HG03025 (cell line): ENCODE data around the gene AKAP9.
"Not testable (repeated sequence)": the region's sequence is repeated elsewhere in the genome, so short reads cannot be mapped to it uniquely, and the experiment has no call there.

Experiments
- ATAC-seq: cut with Tn5 transposase; IDR thresholded peaks from one replicate; pipeline ENCODE4 v1.9.1; 2021; ENCODE audit warnings: mild to moderate bottlenecking, moderate library complexity; ENCODE audit not compliant: unreplicated experiment, low FRiP score

AKAP9 gene

GRCh38 chr7:91944970-91945369 lies 4.3 kb downstream of the AKAP9 start:
- not testable (repeated sequence) for ATAC-seq

GRCh38 chr7:91945476-91945875 lies 4.8 kb downstream of the AKAP9 start:
- no peak for ATAC-seq

- no peak for ATAC-seq
Measured at GRCh38 chr7:91946549-91946948, 5.9 kb downstream of the AKAP9 start.

GRCh38 chr7:91947948-91948347 lies 7.3 kb downstream of the AKAP9 start:
- no peak for ATAC-seq

- no peak for ATAC-seq
Measured at GRCh38 chr7:91949221-91950009, 8.8 kb downstream of the AKAP9 start.

GRCh38 chr7:91953618-91954017 lies 13.0 kb downstream of the AKAP9 start:
- no peak for ATAC-seq

- not testable (repeated sequence) for ATAC-seq
Measured at GRCh38 chr7:91956464-91956863, 15.8 kb downstream of the AKAP9 start.

- ATAC-seq = no peak
Measured at GRCh38 chr7:91957232-91957631, 16.6 kb downstream of the AKAP9 start.

GRCh38 chr7:91957823-91958222 lies 17.2 kb downstream of the AKAP9 start:
- no peak for ATAC-seq

- no peak for ATAC-seq
Measured at GRCh38 chr7:91959023-91959422, 18.4 kb downstream of the AKAP9 start.

- no peak for ATAC-seq
Measured at GRCh38 chr7:91961816-91962215, 21.2 kb downstream of the AKAP9 start.

GRCh38 chr7:91962419-91962818 lies 21.8 kb downstream of the AKAP9 start:
- no peak for ATAC-seq

GRCh38 chr7:91967513-91967912 lies 26.9 kb downstream of the AKAP9 start:
- ATAC-seq = not testable (repeated sequence)

- no peak for ATAC-seq
Measured at GRCh38 chr7:91973639-91974038, 33.0 kb downstream of the AKAP9 start.

- ATAC-seq = no peak
Measured at GRCh38 chr7:91974066-91974465, 33.4 kb downstream of the AKAP9 start.

GRCh38 chr7:91976743-91977142 lies 36.1 kb downstream of the AKAP9 start:
- ATAC-seq = no peak

- ATAC-seq = no peak
Measured at GRCh38 chr7:91979590-91979989, 38.9 kb downstream of the AKAP9 start.

- ATAC-seq = not testable (repeated sequence)
Measured at GRCh38 chr7:91982352-91982751, 41.7 kb downstream of the AKAP9 start.

- no peak for ATAC-seq
Measured at GRCh38 chr7:91988213-91988612, 47.6 kb downstream of the AKAP9 start.

GRCh38 chr7:91993976-91994375 lies 53.3 kb downstream of the AKAP9 start:
- ATAC-seq = peak; percentile 40

GRCh38 chr7:91995391-91996105 lies 54.9 kb downstream of the AKAP9 start:
- peak; percentile 97 for ATAC-seq
